HG02610 (cell line): ENCODE data around the gene SCD5.

ENCODE experiments used
- ATAC-seq: cut with Tn5 transposase; IDR thresholded peaks from one replicate; pipeline ENCODE4 v1.9.1; 2021; ENCODE audit warnings: mild to moderate bottlenecking, moderate library complexity; ENCODE audit not compliant: unreplicated experiment

SCD5 gene

DNA sequence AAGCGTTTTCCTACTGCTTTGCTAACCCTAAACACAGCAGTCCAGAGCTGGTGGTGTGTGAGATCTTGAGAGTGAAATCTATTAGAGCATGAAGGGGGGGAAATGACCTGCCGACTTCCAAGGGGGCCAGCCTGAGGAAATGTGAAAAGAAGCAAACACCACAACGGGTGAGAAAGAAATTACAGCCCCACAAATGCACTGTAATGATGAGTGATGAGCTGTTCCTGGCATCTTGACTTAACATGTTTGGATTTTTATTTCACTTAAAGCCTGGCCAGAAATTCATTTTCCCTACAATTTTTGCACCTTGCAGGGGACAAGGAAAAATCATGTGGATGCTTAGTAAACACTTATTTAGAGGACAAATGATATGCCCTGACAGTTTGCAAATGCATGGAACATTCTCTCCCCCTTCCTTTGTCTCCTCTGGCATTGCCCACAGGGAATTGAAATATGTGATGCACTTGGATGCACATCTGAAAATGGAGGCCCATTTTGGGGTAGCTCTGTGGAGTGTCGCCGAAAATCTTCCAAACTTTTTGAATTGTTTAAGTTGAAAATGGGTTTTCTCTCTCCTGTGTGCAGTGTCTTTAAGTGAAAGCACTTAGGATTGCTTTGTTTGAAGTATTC, 152.5 kb downstream of the SCD5 start:
- no peak for ATAC-seq

GRCh38 chr4:82644734-82645126, 153.9 kb downstream of the SCD5 start:
- no peak for ATAC-seq

DNA sequence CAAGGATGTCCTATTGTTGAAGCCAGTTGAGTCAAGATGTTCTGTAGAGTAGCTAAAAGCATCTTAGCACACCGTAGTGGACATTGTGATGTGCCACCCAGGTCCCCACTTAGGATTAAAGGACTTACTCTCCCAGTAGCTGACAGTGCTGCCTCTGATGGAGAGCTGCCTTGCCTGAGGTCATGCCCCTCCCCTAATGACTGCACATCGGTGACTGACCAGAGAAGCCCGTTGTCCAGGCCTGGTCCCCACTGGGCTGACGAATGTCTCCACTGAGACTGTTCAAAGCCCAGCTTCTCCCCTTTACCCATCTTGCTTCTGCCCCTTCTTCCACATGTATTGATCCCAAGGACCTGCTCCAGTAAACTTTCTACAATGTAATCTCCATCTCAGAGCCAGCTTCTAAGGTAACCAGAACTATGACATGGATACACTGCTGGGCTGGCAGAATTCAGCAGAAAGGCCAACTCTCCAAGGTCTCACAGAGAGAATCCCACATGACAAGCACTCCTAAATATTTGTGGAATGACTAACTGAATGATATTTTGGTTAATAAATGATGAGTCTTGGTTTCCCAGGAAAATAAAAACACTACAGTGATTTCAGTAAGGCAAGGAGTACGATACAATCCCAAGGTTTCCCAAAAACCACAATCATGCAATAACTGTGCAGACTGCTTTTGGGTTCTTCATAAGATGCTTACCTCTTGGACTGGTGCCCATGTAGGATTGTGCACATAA, 154.4 kb downstream of the SCD5 start:
- no peak for ATAC-seq

DNA sequence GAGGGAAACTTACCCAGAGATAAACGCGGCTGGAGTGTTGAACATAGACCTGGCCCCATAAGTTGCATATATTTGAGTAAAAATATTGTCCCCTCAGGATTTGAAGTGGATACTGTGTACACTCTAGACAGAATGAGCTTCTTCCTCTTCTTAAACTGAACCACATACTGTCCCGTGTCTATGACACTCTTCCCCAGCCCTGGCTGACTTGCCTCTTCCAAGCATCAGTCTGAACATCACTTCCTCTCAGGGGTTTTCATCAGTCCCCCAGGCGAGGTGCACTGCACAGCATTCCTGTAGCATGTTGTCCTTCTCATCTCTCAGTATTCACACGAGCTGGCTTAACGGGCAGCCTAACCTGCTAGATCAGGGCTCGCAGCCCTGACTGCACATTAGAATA, 156.3 kb downstream of the SCD5 start:
- no peak for ATAC-seq

DNA sequence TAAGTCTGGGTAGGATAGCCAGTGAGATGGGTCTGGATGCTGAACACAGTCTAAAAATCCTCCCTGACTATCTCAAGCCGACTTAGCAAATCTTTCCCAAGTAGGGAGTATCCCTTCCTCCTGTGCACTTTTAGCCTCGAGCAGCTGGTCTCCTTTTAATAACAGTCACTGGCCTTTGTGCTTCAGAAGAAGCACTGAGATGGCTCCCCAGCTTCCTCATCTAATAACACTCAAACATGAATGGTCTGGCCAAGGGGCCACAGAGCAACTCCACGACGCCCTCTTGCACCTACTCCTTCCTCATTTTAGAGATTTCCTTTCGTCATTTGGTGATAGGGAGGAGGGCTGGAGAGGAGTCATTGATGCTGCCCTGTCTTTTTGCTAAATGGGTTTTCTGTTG, 158.1 kb downstream of the SCD5 start:
- ATAC-seq: no peak

DNA sequence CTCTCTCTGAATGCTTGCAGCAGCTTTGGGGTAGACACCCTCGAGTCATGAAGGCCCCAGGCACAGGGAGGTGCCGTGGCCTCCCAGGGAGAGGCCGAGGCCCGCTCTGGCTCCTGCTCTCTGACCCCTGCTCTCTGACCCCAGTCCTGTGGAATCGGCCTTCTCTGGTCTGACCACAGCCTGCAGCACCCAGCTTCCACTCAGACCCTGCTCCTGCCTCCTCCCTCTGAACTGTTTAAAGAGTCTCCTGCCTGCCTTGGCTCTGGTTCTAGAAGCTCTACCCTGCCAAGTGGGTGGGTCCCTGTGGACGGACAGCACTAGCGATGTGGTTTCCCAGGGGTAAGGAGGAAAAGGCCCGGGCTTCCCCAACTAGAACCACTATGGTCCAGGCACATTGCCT, 158.6 kb downstream of the SCD5 start:
- no peak for ATAC-seq

DNA sequence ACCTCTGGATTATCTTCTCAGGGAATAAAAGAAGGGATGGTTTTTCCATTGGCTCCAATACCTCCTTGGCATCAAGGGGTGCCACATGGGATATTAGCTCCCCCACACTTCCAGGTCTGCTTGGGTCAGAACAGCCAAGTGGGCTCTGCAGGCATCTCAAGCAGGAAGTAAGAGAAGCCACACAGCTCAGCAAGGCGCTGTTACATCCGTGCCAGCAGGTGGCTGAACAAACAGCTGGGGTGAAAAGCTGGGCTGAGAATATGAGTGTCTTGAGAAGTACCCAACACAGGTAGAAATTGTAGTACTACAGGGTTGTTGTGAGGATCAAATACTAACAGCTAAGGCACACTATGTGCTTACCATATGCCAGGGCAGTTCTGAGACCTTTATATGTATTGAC, 160.1 kb downstream of the SCD5 start:
- no peak for ATAC-seq

DNA sequence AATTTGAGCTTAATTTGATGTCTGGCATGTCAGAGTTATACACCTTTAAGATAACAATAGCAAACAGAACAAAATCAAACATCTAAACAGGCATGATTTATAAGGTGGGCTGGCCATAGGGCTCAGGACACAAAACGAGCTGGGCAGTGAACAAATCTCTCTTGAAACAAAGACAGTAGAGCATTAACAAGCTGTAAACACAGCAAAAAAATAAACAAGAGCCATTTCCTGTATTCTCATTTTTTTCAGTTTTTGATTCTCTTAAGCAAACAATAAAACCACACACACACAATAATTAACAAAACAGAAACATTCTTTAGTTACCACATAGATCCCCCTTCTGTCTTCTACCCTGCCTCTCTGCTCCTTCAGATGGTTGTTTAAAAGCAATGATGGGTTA, 168.5 kb downstream of the SCD5 start:
- no peak for ATAC-seq

- ATAC-seq: no peak
Measured at GRCh38 chr4:82629238-82630000, 169.2 kb downstream of the SCD5 start.

DNA sequence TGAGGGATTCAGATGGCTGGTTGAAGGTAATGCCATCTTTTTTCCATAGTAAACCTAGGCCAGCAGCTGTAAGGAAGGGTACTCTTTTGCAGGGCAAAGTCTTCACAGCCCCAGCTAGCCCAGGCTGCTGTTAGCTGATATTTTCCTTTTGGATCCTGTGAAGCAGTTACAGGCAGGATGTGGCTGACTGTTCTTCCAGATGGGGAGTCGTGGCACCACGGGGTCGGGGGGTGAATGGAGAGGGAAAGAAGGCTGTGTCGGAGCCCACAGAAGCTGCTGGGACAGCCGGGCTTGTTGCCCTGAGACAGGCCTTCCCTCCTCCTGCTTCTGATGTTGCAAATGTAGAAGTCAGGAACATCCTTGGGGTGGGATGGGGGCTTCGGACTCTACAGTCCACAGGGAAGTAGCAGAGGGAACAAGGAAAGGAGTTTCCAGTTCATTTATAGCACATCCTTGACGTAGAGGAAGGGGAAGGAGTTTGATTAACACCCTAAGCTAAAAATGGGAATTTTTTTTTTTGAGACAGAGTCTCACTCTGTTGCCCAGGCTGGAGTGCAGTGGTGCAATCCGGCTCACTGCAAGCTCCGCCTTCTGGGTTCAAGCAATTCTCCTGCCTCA, 172.2 kb downstream of the SCD5 start:
- no peak for ATAC-seq

- no peak for ATAC-seq
Measured at GRCh38 chr4:82624819-82625218, 173.8 kb downstream of the SCD5 start.

GRCh38 chr4:82623121-82623683, 175.4 kb downstream of the SCD5 start:
- no peak for ATAC-seq

GRCh38 chr4:82621251-82621650, 177.3 kb downstream of the SCD5 start:
- no peak for ATAC-seq

GRCh38 chr4:82620126-82620735, 178.4 kb downstream of the SCD5 start:
- ATAC-seq: no peak

DNA sequence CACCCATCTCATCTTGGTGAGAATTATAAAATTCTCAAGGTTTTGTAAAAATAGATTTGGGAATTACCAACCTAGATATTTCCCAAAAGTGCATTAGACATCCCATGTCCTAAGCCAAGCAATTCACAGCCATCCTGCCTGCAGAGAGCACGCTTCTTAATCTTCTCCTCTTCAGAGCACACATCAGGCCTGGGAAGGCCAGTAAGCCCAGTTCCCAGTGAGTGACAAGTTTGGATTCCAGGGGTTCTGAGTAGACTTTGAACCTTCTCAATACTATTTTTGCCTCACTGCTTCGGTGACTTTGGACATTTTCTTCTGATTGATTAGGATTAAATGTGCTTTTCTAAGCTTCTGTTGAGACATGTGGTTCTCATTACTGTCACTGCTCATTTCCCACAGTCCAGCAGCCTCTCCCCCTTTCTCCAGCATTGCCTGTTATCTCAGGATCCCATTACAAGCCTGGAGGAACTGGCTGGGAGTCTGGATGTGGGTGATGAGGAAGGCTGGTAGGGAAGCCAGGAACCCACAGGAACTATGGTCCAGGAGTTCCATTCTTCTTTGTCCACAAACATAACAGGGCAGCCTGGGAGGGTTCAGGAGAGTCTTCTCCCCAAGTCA, 180.4 kb downstream of the SCD5 start:
- ATAC-seq: no peak

DNA sequence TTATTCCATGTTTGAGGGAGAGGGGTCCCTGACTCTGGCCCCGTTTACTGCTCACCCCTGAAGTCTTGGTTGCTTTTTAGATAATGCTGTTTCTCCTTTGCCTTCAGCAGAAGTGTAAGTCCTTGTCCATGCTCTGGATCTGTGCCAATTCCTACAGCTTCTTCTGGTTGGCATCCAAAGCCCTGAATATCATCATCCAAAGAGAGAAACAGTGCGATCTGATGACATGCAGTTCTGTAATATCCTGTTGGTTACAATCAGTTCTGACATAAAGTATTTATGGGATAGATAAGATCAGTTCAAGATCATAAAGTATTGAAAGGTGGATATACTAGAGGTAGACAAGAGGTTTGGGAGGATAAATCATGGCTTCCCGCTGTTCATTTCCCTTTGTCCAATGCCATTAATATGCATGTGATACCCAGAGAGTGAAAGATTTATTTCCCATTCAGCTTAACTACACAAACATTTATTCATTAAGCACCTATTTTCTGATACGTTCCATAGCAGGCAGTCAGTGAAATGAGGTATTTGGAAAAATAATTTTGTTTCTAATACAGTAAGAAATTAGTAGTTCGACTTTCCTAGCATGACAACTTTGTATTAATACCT, 183.7 kb downstream of the SCD5 start:
- no peak for ATAC-seq

- no peak for ATAC-seq
Measured at GRCh38 chr4:82613121-82613520, 185.5 kb downstream of the SCD5 start.

DNA sequence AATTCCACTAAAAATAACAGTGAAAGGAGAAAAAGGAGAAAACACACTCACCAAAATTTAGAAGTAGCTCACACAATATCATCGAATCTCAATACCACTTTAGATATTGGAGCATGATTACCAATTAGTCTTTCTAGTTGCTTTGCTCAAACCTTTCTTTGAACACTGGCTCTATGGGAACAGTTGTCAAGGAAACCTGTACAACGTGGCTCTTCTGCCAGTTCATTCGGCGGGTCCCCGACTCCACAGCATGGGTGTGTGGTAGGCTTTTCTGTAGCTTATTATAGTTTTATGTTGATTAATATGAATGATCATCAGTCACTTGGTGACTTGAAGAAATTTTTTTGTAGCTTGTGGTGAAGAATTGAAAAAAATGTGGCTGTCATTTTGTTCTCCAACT, 186.6 kb downstream of the SCD5 start:
- ATAC-seq: no peak

DNA sequence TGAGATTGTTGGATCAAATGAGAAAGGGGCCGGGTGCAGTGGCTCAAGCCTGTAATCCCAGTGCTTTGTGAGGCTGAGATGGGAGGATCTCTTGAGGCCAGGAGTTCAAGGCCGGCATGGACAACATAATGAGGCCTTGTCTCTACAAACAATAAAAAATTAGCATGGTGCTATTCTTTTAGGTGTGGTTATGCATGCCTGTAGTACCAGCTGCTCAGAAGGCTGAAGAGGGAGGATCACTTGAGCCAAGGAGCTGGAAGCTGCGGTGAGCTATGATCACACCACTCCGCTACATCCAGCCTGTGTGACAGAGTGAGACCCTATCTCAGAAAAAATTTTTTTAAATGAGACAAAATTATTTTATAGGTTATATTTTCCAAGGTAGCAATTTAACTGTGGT, 187.1 kb downstream of the SCD5 start:
- ATAC-seq: no peak

DNA sequence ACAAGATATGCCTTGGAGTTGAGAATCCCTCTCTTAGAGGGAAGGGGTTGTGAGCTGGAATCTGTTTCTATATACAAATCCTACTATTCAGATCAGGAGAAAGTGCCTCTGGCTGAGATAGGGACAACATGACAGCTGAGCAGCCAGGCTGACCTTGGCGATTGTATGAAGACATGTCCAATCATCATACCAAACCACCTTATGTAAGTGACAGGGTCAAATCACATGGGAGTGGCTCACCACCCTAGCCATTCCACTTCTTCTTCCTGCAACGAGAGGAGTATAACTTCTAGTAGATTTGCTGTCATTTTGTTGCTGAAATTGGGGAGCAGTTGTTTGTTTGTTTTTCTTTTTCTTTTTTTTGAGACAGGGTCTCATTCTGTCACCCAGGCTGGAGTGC, 188.6 kb downstream of the SCD5 start:
- no peak for ATAC-seq
